GM19463 (cell line): ENCODE measurements around the gene PHACTR3.

Experiments used
- ATAC-seq: cut with Tn5 transposase; IDR thresholded peaks from one replicate; pipeline ENCODE4 v1.9.1; 2021; ENCODE audit warnings: mild to moderate bottlenecking, moderate library complexity; ENCODE audit not compliant: unreplicated experiment

The PHACTR3 gene

GRCh38 chr20:59668926-59669850, 64.8 kb downstream of the PHACTR3 start:
- no peak for ATAC-seq

GRCh38 chr20:59670786-59671492, 66.6 kb downstream of the PHACTR3 start:
- ATAC-seq = no peak

- ATAC-seq = no peak
Observed at GRCh38 chr20:59671661-59672471, 67.5 kb downstream of the PHACTR3 start.

- ATAC-seq = no peak
Observed at GRCh38 chr20:59672576-59672975, 68.2 kb downstream of the PHACTR3 start.

GRCh38 chr20:59673288-59673997, 69.1 kb downstream of the PHACTR3 start:
- no peak for ATAC-seq

- no peak for ATAC-seq
Observed at GRCh38 chr20:59673998-59674445, 69.7 kb downstream of the PHACTR3 start.

- no peak for ATAC-seq
Observed at GRCh38 chr20:59676126-59676850, 71.9 kb downstream of the PHACTR3 start.

- no peak for ATAC-seq
Observed at GRCh38 chr20:59676851-59677182, 72.5 kb downstream of the PHACTR3 start.

- no peak for ATAC-seq
Observed at GRCh38 chr20:59677586-59677985, 73.2 kb downstream of the PHACTR3 start.

GRCh38 chr20:59678288-59678687, 73.9 kb downstream of the PHACTR3 start:
- ATAC-seq = no peak

- ATAC-seq = no peak
Observed at GRCh38 chr20:59678951-59679350, 74.6 kb downstream of the PHACTR3 start.

- no peak for ATAC-seq
Observed at GRCh38 chr20:59680148-59680650, 75.9 kb downstream of the PHACTR3 start.

GRCh38 chr20:59680852-59681251, 76.5 kb downstream of the PHACTR3 start:
- no peak for ATAC-seq

- ATAC-seq = no peak
Observed at GRCh38 chr20:59682603-59683002, 78.3 kb downstream of the PHACTR3 start.

- no peak for ATAC-seq
Observed at GRCh38 chr20:59683181-59683580, 78.8 kb downstream of the PHACTR3 start.

GRCh38 chr20:59684685-59685242, 80.4 kb downstream of the PHACTR3 start:
- ATAC-seq = no peak

- ATAC-seq = no peak
Observed at GRCh38 chr20:59686404-59687346, 82.3 kb downstream of the PHACTR3 start.

- ATAC-seq = no peak
Observed at GRCh38 chr20:59688356-59688755, 84.0 kb downstream of the PHACTR3 start.
